ENCODE measurements around the gene TRIM4.

GRCh38 chr7:99920149-99920548 is 819 bp upstream of the TRIM4 start:
- TF ChIP-seq EZH2 (IDR thresholded peaks at IDR 0.05; ENCODE audit: borderline replicate concordance, low read depth, low read length, poor library complexity, severe bottlenecking), result no peak
- no peak for TF ChIP-seq CTCF (conservative IDR thresholded peaks at IDR 0.05; ENCODE audit: low read depth, low read length)
